Measurements from ENCODE around the gene GPSM3.

The GPSM3 gene

GRCh38 chr6:32174416-32174815 lies 18.0 kb downstream of the GPSM3 start:
- DNase-seq (ENCODE audit: low read depth, low spot score) = no peak

- no peak for DNase-seq (ENCODE audit: low read depth, low spot score)
Measured at GRCh38 chr6:32173051-32173727, 19.3 kb downstream of the GPSM3 start.

- no peak for DNase-seq (ENCODE audit: low read depth, low spot score)
Measured at GRCh38 chr6:32171234-32171633, 21.2 kb downstream of the GPSM3 start.

GRCh38 chr6:32170294-32170693 lies 22.1 kb downstream of the GPSM3 start:
- no peak for DNase-seq (ENCODE audit: low read depth, low spot score)

GRCh38 chr6:32168807-32169591 lies 23.4 kb downstream of the GPSM3 start:
- no peak for DNase-seq (ENCODE audit: low read depth, low spot score)

DNA sequence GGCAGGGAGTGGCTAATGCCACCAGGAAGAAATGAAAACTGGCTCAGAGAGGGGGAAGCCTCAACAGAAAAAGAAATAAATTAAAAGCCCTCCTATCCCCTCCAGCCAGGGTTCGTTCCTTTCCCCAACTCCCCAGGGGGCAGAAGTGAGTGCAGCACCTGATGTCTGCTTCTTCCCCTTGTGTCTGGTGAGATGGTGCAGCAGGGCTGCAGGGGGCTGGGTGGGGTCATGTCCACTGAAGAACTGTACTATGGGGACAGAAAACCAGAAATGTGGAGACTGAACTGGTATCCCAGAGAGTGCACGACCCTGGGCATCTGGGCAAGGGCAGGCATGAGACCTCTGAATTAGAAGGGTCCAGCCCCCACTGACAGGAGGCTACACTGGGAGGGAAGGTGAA lies 24.1 kb downstream of the GPSM3 start:
- DNase-seq (ENCODE audit: low read depth, low spot score) = no peak

GRCh38 chr6:32167761-32168262 lies 24.6 kb downstream of the GPSM3 start:
- no peak for DNase-seq (ENCODE audit: low read depth, low spot score)

DNA sequence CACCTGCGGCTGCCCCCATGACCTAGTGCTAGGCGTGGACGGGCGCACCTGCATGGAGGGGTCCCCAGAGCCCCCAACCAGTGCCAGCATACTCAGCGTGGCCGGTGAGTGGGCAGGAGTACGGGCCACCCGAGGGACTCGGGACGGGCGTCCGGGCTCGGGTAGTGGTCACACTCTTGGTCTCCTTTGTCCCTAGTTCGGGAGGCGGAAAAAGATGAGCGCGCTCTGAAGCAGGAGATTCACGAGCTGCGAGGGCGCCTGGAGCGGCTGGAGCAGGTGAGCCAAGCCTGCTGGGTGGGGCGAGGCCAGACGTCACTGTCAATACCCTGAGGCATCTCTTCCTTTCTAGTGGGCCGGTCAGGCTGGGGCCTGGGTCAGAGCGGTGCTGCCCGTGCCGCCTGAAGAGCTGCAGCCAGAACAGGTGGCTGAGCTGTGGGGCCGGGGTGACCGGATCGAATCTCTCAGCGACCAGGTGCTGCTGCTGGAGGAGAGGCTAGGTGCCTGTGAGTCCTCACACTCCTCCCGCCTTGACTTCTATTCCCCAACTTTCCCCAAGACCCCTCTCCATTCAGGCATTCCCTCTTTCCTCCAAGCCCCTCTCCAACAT lies 25.2 kb downstream of the GPSM3 start:
- no peak for DNase-seq (ENCODE audit: low read depth, low spot score)

GRCh38 chr6:32166411-32167061 lies 25.9 kb downstream of the GPSM3 start:
- no peak for DNase-seq (ENCODE audit: low read depth, low spot score)

DNA sequence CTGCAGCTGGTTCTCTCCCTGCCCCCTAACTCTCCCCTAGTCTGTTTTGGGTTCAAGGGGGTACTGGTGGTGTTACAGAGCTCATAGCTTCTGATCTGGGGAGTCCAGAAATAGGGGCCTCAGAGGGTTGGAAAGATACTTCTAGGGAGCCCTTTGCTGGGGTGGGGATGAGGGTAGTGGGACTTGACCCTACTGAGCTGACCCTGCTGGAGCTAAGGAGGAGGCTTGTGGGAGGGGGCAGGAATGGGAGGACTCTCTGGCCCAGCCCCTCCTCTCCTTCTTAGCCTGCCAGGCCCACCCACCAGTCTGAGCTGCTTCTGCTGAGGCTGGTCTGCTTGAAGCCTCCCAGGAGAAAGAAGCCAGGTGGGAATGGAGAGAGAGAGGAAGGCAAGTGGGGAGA lies 28.1 kb downstream of the GPSM3 start, which contains the start of gene EGFL8:
Gene EGFL8, plus strand, starts transcription at position 301 of the 400 bp plus-strand sequence. CDS start 1,571 bp downstream, outside the sequence.
- no peak for DNase-seq (ENCODE audit: low read depth, low spot score)

DNA sequence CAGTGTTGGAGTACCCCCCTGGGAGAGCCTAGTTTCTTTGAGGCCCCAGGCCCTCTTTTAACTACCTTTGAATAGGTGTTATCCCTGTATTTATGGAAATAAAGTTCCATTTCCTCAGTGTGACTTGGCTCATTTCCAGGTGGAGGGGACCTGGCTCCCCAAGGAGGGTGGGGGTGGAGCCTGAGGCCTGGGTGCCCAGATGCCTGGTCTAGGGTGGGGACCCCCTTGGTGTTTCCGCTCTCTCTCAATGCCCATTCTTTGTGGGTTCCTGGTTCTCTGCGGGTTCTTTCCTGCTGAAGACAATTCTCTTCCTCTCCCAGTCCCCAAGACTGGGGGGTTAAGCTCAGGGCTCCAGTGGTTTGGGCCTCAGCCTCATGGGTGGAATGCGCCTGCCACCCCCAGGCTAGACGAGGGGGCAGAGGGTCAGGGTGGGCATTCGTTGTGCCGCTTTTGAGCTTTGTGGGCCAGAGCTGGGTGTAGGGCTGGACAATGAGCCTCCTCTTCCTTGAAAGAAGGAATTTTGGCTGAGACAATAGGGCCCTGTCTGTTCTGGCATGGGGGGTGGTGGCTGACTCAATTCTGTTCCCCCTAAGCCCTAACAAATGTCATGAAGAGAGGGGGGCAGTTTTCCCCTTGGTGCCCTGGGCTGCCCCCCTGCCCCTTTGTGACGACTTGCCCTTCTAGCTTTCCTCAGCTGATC lies 28.7 kb downstream of the GPSM3 start:
- no peak for DNase-seq (ENCODE audit: low read depth, low spot score)

- DNase-seq (ENCODE audit: low read depth, low spot score) = no peak
Measured at GRCh38 chr6:32158052-32158451, 34.4 kb downstream of the GPSM3 start.

DNA sequence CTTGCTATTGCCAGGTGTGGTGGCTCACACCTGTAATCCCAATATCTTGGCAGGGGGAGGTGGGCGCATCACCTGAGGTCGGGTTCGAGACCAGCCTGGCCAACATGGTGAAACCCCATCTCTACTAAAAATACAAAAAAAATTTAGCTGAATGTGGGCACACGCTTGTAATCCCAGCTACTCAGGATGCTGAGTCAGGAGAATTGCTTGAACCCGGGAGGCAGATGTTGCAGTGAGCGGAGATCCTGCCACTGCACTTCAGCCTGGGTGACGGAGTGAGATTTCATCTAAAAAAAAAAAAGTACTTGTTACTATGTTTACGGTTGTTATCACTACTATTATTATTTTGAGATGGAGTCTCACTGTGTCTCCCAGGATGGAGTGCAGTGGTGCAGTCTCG lies 35.6 kb downstream of the GPSM3 start:
- no peak for DNase-seq (ENCODE audit: low read depth, low spot score)

DNA sequence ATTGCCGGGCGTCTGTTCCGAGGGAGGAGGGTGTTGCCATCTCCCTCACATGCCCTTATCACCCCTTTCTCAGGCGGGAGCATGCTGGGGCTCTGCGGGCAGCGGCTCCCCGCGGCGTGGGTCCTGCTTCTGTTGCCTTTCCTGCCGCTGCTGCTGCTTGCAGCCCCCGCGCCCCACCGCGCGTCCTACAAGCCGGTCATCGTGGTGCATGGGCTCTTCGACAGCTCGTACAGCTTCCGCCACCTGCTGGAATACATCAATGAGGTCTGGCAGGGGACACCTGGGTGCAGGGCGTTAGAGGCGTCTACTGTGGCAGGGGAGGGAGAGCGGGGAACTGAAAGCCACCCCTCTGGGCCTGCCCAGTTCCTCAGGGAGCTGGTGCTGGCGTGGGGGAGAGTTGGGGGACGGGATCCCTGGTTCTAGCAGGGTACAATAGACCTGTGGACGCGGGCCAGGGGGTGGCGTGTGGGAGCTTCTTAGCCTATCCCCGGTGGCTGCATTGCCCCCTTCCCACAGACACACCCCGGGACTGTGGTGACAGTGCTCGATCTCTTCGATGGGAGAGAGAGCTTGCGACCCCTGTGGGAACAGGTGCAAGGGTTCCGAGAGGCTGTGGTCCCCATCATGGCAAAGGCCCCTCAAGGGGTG lies 37.8 kb downstream of the GPSM3 start:
- no peak for DNase-seq (ENCODE audit: low read depth, low spot score)

- DNase-seq (ENCODE audit: low read depth, low spot score) = peak; percentile 78
Measured at GRCh38 chr6:32153564-32154513, 38.6 kb downstream of the GPSM3 start, which contains the start of gene PPT2. Gene PPT2, plus strand, starts transcription at chr6:32154141. Its CDS starts 454 bp downstream, at chr6:32154595.

DNA sequence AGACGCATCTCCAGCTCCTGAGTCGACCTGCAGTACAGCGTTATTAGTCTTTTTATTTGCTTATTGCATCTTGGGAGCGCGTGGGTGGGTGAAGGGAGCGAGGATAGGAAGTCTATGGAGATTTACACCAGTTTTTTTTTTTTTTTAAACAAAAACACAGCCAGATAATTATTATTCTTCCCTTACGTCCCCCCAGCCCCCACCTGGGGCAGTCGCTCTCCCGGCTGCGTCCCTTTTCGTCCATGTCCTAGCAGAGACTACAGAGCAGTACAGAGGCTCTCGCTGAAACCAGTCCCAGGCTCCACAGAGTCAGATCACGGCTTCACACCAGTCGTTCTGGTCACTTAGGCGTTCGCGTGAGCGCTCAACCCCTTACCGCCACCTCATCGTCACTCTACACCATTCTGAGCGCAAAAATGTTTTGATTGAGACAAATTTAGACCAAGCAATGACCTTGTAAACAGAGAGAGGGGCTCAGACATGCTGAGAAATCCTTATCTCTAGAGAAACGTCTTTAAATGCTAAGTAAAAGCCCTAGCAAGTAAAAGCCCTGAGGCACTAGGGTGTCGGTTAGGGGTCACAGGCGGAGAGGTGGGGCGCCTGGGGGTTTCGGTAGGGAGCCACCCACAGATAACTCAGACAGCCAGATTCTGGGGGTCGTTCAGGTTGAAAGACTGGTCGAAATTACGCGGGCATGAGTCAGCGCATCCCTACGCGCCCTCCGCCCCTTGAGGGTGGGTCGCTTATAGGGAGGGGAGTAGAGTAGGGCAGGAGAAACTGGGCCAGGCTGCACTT lies 39.5 kb downstream of the GPSM3 start:
- no peak for DNase-seq (ENCODE audit: low read depth, low spot score)

DNA sequence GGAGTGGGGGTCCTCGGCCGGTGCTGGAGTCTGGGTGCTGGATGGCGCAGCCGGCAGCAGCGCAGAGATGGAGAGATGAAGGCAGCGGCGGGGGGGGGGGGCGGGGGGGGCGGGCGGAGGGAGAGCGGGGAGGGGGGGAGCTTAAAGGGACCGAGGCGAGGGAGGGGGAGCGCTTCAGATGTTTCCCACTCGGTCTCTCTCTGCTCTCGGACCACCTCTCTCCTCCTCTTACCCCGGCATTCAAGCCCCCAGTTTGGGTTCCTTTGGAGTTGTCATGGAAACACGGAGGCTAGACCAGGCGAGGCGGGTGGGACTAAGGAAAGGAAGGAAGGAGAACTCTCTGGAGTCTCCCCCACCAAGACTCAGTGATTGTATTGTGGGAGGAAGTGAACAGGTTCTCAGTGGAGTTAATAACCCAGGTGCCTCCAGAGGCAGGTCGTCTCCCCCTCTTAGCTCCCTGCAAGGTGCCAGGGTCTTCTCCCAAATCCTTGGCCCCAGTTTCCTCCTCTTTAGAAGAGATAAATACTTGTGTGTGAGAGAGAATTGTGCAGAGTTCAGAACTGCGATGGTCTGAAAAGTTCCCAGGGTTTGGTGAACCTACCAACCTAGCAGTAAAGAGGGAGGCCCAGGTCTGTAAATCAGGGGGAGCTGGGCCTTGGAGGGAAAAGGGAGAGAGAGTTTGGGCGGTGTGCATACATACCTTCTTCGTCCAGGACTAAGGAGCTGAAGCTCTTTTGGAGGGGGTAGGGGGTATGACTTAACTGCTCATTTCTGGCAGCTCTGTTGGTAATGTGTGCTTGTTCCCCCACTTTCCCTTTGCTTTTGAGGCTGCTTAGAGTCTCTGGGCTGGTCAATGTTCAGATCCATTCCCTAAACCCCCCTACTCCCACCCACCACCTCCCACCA lies 40.3 kb downstream of the GPSM3 start, which contains the start of gene PRRT1:
Gene PRRT1, minus strand, starts transcription at position 77 of the 906 bp plus-strand sequence. CDS start 112 bp downstream, outside the sequence.
- DNase-seq (ENCODE audit: low read depth, low spot score) = no peak
